ENCODE measurements around the gene SDSL.

SDSL gene

DNA sequence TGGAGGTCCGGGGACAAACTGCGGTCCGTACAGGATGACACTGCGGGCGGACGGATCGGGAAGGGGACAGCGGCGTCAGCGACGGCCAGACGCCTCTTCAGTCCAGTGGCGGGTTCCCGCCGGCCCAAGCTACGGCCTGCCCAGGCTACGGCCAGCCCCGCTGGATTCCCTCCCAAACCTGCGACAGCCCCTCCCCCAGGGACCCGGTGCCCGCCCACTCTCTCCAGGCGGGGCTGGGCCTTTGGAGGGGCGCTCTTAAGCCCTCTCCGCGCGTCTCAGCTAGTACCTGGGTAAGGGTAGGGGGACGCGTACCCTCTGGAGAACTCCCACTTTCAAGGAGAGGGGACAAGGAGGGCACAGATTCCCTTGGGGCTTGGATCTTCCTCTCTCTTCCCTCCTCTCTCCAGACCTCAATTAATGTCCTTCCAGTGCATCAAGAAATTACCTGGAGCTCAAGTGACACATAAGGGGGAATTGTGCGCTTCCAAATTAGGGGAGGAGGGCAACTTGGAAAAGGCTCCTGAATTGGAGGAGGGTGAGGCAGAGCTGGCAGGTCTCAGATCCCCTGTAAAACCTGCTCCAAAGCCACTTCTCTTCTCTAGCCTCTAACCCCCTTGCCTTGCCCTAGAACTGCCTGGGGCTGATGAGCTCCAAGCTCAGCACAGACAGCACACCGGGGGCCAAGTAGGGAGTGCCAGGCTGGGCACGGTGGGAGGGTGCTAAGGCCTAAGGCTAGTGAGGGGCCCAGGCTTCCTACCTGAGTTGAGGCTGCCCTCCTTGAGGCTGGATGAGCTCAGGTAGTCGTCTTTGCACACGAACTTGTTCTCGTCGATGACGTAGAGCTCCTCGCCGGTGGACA is 46.4 kb downstream of the SDSL start:
- no peak for DNase-seq (ENCODE audit: low read depth)

GRCh38 chr12:113469224-113469948 is 47.2 kb downstream of the SDSL start:
- no peak for DNase-seq (ENCODE audit: low read depth)

GRCh38 chr12:113469949-113470743 is 48.0 kb downstream of the SDSL start:
- DNase-seq (ENCODE audit: low read depth): no peak

DNA sequence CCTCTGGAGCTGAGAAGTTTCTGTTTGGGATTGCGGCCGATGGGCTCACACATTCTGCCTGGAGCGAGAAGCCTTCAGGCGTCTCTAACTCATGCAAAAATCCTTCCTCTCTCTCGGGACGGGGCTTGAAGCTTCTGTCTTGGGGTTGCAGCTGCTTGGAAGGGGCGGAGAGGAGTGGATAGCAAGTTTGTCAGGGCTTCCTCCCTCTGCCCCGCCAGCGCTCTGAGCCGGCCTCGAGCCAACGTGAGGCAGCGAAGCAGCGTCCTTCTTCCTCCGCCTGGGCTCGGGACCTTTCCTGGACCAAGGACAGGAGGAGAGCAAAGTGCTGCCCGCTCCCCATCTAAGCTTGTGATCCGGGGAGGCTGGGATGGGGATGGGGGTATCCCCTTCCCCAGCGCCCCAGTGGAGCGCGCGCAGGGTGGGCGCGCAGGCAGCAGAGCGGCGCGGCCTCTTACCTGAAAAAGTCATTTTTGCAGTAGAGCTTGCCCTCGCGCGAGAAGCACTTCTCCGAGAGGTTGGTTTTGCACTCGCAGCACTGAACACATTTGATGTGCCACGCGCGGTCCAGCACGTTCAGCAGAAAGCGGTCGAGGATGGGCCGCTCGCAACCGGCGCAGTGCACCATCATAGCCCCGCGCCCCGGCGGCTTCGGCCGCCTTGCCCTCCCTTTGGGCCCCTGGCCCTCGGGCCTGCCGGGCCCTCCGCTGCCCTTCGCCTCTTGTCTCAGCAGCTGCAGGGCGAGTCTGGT is 48.9 kb downstream of the SDSL start:
- no peak for DNase-seq (ENCODE audit: low read depth)

GRCh38 chr12:113471619-113472171 is 49.5 kb downstream of the SDSL start, which contains the start of gene LHX5:
TSS of gene LHX5 (minus strand) at chr12:113471871. CDS start at chr12:113471498, 373 bp downstream.
- no peak for DNase-seq (ENCODE audit: low read depth)

DNA sequence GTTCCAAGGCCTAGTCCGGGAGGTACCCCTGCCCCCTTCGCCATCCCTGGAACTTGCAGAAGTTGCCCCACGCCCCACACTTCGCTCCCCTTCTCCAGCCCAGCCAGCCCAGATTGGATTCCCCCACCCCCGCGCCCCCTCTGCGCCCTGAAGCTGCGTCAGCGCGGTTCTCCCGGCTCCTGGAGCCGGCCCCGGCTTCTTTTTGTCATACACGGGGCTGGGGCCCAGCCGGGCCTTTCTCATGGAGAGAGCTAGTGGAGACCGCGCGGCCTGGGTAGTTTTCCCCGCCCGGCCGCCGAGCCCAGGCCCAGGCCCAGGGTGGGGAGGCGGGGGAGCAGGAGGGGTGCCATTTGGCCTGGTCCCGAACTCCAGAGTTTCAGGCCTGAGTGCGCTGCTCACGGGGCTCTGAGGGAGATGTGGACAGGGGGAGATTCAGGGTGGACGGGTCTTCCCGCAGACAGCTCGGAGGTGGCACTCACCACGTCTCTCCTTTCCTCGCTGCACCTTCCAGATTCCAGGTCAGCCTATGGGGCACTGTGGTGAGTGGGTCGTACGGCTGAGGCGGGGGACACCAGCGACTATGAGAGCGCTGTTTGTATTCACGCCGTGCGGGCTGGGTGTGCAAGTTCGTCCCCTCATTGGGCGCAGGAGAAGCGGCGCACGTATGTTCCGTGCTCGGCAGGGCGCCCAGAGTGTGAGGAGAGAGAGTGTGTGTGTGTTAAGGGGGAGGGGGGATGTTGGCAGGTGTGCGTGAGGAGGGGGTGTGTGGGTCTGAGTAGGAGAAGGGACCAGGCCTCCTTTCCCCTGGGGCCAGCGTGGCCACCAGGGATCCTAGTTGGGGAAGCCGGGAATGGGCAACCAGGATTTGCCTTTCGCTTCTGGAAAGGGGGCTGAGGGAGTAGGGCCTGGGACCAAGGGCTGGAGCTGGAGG is 50.3 kb downstream of the SDSL start:
- DNase-seq (ENCODE audit: low read depth): no peak

GRCh38 chr12:113473400-113473799 is 51.2 kb downstream of the SDSL start:
- DNase-seq (ENCODE audit: low read depth): no peak

DNA sequence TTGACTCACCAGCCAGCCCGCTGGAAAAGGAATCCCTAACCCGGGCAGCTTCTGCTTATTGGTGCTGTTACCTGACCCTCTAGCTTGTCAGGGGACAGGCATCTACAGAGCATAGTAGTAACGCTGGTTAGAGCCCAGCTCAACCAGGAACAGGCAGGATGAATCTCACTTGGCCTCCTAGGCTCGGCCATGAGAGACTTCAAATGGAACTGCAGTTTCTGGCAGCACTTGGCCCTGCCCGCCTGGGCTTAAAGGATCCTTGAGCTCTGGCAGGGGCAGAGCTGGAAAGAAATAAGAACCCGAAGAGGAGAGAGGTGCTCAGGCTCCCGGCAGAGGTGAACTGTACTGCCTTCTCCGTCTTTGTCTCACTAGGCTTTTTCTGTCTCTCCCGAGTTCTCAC is 51.8 kb downstream of the SDSL start:
- DNase-seq (ENCODE audit: low read depth): no peak

DNA sequence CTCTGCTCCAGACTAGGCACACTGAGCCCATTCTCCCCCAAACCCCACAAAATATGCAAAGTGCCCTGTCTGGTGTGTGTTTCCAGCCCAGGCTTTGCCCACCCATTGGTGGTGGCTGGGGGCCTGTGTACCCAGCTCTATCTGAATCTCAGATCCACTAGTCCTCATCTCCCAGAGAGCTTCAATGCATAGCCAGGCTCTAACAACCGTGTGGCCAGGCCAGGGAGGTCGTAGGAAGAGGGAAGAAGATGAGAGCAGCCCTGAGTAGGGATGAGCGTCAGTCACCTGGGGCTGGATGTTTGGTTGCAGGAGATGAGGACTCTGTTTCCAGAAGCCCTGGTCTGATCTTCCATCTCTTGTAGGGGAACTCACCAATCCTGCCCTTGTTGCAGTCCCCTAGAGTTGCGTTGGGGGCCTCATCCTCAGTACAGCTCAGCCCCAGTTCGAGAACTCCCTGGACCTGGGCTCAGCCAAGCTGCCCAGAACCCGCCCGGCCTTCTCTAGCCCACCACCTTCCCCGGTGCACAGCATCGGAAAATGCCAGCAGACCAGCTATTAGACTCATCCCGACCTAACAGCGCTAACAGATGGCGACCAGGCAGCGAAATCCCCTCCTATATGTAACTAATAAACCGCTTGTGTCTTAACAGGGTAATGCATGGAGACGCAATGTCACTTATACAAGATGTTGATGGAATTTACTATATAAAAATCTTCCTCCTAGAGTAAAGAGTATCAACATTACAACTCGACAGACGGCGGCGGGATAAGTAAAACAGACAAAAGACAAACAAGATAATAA is 52.7 kb downstream of the SDSL start:
- no peak for DNase-seq (ENCODE audit: low read depth)

DNA sequence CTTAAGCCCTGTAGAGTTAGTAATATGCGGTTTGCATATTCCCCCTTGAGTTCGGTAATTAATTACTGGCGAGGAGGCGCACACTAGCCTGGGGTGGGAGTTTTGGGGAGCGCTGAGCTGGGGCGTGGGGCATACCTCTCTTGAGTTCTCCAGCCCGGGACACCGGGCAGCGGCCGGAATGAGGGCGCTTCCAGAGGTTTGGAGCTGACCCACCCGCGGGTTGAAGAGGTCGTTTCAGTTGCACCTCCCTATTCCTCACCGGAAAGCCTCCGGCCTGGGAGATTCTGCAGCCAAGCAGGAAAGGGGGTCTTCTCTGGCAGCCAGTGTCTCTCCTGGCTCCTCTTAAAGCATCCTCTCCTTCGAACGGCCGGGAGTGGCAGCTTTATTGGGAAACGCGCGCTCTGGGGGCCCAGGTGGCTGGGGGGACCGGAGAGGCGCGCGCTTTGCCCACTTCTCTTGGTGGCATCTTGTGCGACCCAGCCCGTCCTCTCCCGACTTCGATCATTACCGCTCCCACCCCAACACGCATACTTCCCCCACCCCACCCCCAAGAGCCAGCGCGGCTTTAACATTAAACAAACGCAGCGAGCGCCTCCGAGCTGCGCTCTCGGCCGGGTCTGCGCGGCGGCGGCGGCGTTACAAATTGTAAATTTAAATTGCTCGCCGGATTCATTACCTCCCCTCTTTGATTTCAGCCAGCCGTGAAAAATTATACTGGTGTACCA is 53.4 kb downstream of the SDSL start:
- no peak for DNase-seq (ENCODE audit: low read depth)

GRCh38 chr12:113476176-113476986 is 54.2 kb downstream of the SDSL start:
- DNase-seq (ENCODE audit: low read depth): no peak

DNA sequence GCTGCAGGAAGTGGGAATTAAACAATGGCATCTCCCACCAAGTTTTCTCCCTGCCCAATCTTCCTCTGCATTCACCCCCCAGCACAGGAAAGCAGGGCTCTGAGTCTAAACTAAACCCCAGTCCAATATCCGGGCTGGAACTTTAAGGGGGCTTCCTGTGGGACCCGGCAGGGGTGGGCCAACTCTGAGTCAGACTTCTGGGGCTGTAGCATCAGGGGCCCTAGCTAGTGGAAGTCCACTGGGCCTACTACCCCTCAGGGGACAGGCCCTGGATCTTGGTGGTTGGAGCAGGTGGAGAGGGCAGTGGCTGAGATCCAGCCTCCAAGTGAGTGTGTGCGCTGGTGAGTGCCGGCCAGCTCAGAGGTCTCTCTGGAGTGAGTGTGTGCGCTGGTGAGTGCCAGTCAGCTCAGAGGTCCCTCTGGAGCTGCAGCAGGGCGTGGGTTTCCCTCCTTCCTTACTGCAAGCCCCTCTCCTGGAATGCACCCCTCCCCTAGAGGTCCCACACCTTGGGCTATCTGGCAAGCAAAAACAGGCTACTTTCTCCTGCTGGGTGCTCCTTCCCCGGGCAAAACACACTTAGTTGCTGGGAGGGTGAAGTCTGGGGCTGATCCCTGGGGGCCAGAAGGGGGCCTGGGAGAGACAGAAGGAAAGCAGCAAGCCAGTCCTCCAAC is 55.1 kb downstream of the SDSL start:
- DNase-seq (ENCODE audit: low read depth): no peak

- DNase-seq (ENCODE audit: low read depth): no peak
These were observed 55.6 kb downstream of the SDSL start for GRCh38 chr12:113477842-113478215.

DNA sequence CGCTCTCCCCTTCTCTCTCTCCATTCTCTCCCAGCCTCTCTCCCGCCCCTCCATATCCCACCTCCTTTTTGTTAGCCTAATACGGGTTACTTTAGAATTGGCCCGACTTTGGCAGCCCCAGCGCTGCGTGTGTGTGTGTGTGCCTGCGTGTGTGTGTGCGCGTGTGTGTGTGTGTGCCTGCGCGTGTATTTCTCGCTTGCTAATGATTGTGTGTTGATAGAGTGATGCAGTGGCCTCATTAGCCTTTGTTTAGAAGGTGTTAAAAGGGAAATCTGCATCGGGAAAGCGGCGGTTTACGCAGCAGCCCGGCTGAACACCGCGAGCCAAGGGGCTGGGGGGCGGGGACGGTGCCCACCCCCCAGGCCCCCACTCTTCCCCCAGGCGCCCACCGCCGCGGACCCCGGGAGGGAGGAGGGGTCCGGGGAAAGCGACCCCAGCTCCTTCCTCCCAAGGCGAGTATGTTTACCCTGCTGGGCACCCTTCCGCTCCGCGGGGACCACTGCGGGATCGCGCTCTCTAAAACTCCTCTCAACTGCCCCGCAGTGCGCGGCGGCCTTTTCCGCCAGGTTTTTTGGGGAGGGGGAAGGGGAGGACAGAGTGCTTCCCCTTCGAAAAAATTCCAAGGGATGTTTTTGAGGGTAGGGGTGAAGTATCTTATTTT is 56.3 kb downstream of the SDSL start:
- DNase-seq (ENCODE audit: low read depth): no peak

- DNase-seq (ENCODE audit: low read depth): no peak
These were observed 57.0 kb downstream of the SDSL start for GRCh38 chr12:113479216-113479589.

DNA sequence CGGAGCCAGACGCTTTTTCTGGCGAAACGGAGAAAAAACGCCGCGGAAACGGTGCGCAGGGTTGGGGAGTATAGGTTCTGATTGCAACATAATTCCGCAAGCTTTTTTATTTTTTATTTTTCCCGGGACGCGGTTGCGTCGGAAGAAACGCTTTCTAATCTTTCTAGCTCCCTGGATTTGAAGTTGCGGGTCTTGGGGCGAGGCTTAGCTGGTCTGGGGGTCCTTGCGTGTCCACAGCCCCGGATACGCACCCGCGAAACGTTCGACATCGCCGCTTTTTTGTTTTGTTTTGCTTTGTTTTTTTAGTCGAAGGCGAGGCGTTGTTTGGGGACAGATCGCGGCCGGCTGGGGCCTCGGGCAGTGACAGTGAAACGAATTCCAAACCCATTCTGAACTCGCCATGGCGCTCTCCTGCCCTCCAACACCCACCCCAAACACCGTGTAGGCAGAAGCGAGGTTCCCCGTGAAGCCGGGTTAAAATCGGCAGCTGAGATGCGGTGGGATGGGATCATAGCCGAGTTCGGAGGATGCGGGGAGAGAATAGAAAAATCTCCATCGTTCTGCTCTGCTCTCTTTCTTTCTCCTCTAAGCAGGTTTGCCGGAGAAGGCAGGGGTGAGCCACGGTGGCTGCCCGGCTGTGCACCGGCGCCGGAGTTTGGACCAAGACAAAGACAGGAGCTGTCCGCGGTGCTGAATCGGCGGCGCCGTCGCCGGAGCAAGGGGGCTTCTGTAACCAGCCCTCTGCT is 57.6 kb downstream of the SDSL start:
- peak; percentile 3 for DNase-seq (ENCODE audit: low read depth)

Measured in T follicular helper cell (primary cell).